Right cardiac atrium (tissue), 5 donors: ENCODE results near the gene HIBADH. TPM values are rescaled to one million over a fixed set of nuclear protein-coding genes. Genes with fewer than 3 reads are reported as not detected.
A peak's percentile ranks its signal among the peaks of the same experiment; 100 is the strongest.
"Not testable (repeated sequence)": the region's sequence is repeated elsewhere in the genome, so short reads cannot be mapped to it uniquely, and the experiment has no call there.

Experiments used
- ATAC-seq, 2 donors: fragments of 200-7000 bp; cut with Tn5 transposase; one replicate each; pipeline versions ENCODE4 v1.8.0 to v1.9.1; 2020; ENCODE audit warnings: moderate library complexity in 2 of 2, mild to moderate bottlenecking in 1 of 2
- DNase-seq, 3 donors: peaks; one replicate each; pipeline ENCODE4 v3.0.0-alpha.2; 2020
- H3K27ac ChIP-seq: one replicate; pipeline ENCODE4 v1.5.1; 2013; ENCODE audit warnings: mild to moderate bottlenecking, low read length, control low read depth, moderate library complexity
- H3K27me3 ChIP-seq: one replicate; pipeline ENCODE4 v1.6.1; 2013; ENCODE audit not compliant: control insufficient read depth, insufficient read depth
- H3K4me1 ChIP-seq: one replicate; pipeline ENCODE4 v1.6.1; 2013; ENCODE audit warnings: low read length; ENCODE audit not compliant: control insufficient read depth, insufficient read depth
- H3K4me3 ChIP-seq: one replicate; pipeline ENCODE4 v1.5.1; 2013; ENCODE audit warnings: low read length, control low read depth
- H3K9me3 ChIP-seq: one replicate; pipeline ENCODE4 v1.6.1; 2013; ENCODE audit warnings: low read length; ENCODE audit not compliant: control insufficient read depth
- WGBS: extraction: QIAGEN DNeasy Blood & Tissue Kit; methylation state at CpG from one replicate; pipeline ENCODE4 v1.1.7; 2013; 5-methylcytosine and 5-hydroxymethylcytosine counted together
- intact Hi-C, 4 donors: fragments of 100-400 bp; cut with DNase I; formaldehyde crosslinking; loops; one replicate each; pipeline versions ENCODE4 v1.11.0 to v1.14.0; 2022 to 2023
- polyA plus RNA-seq: library from polyadenylated mRNA; stranded (reverse); fragments of 200-250 nt; gene quantifications from one replicate; pipeline ENCODE4 v1.2.3, GENCODE V29; 2013
- total RNA-seq, 4 donors: library from RNA; stranded (reverse); fragmentation: NEBNext Ultra II Directional; extraction: Animal tissue kit (Norgen Biotek cat#: 25700); gene quantifications; one replicate each; pipeline ENCODE4 v1.2.1, GENCODE V29; 2021
- donor health status: healthy with polysubstance abuse.
- donor health status: DM: no; HTN: yes; CAD: no.
- donor health status: DM: no; HTN: no; CAD: no.
- donor health status: DM: no; HTN: yes; CAD: no; lungs with severe emphysema.
- donor health status: DM: yes; HTN: yes; CAD: no.

The HIBADH gene
- total and polyA plus RNA-seq, 5 donors: 57.7 to 77.1 (median 72.2) TPM

DNA sequence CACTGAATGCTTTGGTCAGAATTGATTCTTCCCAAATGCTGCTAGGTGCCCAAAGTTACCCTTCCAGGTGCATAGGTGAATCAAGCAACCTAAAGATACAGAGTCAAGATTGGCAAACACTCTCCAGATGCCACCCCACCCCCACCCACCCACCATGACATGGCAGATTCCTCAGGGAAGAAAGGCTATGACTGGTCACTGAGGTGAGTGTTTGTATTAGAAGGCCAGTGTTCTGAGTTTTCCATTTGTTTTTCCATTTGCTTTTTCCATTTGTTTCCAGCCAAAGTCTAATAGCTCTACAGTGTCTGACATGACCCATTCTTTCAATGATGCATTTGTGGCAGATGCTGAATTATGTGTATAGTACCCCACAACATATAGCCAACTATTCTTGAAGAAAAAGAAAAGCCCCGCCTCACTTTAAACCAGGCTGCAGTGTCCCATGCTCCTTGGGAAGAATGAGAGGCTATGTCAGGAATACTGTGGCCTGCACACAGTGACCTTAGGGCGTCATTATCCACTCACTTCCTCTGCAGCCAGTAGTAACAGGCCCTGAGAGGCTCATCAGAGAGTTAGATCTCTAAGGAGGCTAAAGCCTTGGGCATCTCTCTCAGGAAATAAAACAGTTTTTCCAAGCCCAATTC lies 16.1 kb upstream of the HIBADH start:
- H3K4me3 ChIP-seq: no peak overlapping the region
- intact Hi-C loops: no loop called here
- H3K9me3 ChIP-seq: no peaks in the 10 kb centered on the region
- H3K27me3 ChIP-seq: no peaks in the 10 kb centered on the region
- DNase-seq (no peak), ATAC-seq (peak in 1 of 2 donors; percentile 55)
- H3K27ac ChIP-seq: no peak overlapping the region
- WGBS: 80% methylated on average over 2 of the region's 2 CpGs
- H3K4me1 ChIP-seq: peaks cover 2% of the 10 kb centered on the region

- Histone ChIP-seq H3K9me3 (no peaks in the 10 kb centered on the region), H3K27ac (peak overlapping the region; percentile 16), H3K27me3 (no peaks in the 10 kb centered on the region), H3K4me3 (no peak overlapping the region), H3K4me1 (peaks cover 2% of the 10 kb centered on the region)
- DNase-seq (no peak), ATAC-seq (peak; percentile 78 to 88)
- WGBS: 66% methylated on average over 3 of the region's 3 CpGs
- intact Hi-C loops: no loop called here
Measured at GRCh38 chr7:27677912-27678612, 15.4 kb upstream of the HIBADH start.

DNA sequence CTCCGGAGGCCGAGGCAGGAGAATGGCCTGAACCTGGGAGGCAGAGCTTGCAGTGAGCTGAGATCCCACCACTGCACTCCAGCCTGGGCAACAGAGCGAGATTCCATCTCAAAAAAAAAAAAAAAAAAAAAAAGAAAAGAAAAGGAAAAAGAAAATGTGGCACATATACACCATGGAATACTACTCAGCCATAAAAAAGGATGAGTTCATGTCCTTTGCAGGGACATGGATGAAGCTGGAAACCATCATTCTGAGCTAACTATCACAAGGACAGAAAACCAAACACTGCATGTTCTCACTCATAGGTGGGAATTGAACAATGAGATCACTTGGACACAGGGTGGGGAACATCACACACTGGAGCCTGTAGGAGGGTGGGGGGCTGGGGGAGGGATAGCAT lies 11.4 kb upstream of the HIBADH start:
- intact Hi-C loops, H3K4me1 ChIP-seq, H3K27me3 ChIP-seq, H3K9me3 ChIP-seq, H3K4me3 ChIP-seq, ATAC-seq, DNase-seq, H3K27ac ChIP-seq: not testable (repeated sequence)
- 97% methylated on average over 3 of the region's 3 CpGs for WGBS

- no peak for ATAC-seq
- intact Hi-C loops: no loop called here
- no peak for DNase-seq
- H3K4me3 ChIP-seq: no peak overlapping the region
- H3K27me3 ChIP-seq: no peaks in the 10 kb centered on the region
- H3K4me1 ChIP-seq: no peaks in the 10 kb centered on the region
- no peaks in the 10 kb centered on the region for H3K9me3 ChIP-seq
- H3K27ac ChIP-seq: no peak overlapping the region
- WGBS: 60% methylated on average over 3 of the region's 3 CpGs
Measured at GRCh38 chr7:27671675-27672074, 9.0 kb upstream of the HIBADH start.

- ATAC-seq (no peak), DNase-seq (no peak)
- WGBS: 91% methylated on average over 2 of the region's 2 CpGs
- no peak overlapping the region for H3K4me3 ChIP-seq
- H3K4me1 ChIP-seq: no peaks in the 10 kb centered on the region
- no peak overlapping the region for H3K27ac ChIP-seq
- no peaks in the 10 kb centered on the region for H3K27me3 ChIP-seq
- H3K9me3 ChIP-seq: no peaks in the 10 kb centered on the region
- intact Hi-C loops: no loop called here
Measured at GRCh38 chr7:27670676-27671075, 8.0 kb upstream of the HIBADH start.

DNA sequence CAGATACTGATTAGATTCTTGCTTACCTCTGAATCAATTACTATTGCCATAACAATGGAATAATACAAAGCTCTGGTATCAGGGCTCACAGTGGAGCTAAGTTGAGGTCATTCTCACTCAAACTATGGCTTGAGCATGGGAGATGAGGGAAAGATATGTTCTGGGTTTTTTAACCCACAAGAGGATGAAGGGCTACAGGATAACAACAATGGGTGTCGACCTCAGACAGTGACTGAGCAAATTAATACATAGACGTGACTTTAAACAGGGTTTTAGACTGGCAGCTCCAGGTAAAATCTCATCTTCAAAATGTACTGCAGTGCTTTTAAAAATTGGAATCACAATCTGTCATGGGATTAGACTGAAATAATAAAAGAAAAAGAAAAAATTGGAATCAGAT lies 7.5 kb upstream of the HIBADH start:
- H3K4me1 ChIP-seq: no peaks in the 10 kb centered on the region
- H3K27ac ChIP-seq: no peak overlapping the region
- H3K4me3 ChIP-seq: no peak overlapping the region
- 86% methylated on average over 2 of the region's 2 CpGs for WGBS
- H3K9me3 ChIP-seq: no peaks in the 10 kb centered on the region
- intact Hi-C loops: no loop called here
- DNase-seq: no peak
- H3K27me3 ChIP-seq: no peaks in the 10 kb centered on the region
- ATAC-seq: no peak

GRCh38 chr7:27665531-27665930 lies 2.8 kb upstream of the HIBADH start:
- Histone ChIP-seq H3K4me1 (no peaks in the 10 kb centered on the region), H3K4me3 (no peak overlapping the region), H3K9me3 (no peaks in the 10 kb centered on the region), H3K27ac (no peak overlapping the region), H3K27me3 (no peaks in the 10 kb centered on the region)
- no peak for ATAC-seq
- no peak for DNase-seq
- intact Hi-C loops: no loop called here

DNA sequence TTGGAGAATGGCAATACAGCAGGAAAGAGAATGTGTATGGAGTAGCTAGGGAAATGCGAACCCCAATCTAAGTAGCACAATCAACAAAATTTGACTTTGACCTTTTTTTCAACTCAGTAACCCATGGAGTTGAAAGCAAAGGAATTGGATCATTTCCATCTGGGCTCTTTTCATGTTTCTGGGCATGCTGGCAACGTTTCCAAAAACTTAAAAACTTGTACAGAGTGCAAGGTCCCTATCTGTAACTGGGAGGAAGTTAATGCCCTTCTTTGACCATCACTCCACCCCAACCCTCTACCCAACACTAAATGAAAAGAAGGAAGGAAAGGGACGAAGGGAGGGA lies 1.3 kb upstream of the HIBADH start:
- intact Hi-C loops: loop anchor here in 1 of 4 donors (5.0 kb wide), 1 partner anchor 73 kb away; no protein-coding TSS in a partner anchor
- Histone ChIP-seq H3K4me1 (no peaks in the 10 kb centered on the region), H3K27ac (no peak overlapping the region), H3K9me3 (no peaks in the 10 kb centered on the region), H3K27me3 (no peaks in the 10 kb centered on the region), H3K4me3 (no peak overlapping the region)
- ATAC-seq (no peak), DNase-seq (no peak)
- 73% methylated on average over 3 of the region's 3 CpGs for WGBS

DNA sequence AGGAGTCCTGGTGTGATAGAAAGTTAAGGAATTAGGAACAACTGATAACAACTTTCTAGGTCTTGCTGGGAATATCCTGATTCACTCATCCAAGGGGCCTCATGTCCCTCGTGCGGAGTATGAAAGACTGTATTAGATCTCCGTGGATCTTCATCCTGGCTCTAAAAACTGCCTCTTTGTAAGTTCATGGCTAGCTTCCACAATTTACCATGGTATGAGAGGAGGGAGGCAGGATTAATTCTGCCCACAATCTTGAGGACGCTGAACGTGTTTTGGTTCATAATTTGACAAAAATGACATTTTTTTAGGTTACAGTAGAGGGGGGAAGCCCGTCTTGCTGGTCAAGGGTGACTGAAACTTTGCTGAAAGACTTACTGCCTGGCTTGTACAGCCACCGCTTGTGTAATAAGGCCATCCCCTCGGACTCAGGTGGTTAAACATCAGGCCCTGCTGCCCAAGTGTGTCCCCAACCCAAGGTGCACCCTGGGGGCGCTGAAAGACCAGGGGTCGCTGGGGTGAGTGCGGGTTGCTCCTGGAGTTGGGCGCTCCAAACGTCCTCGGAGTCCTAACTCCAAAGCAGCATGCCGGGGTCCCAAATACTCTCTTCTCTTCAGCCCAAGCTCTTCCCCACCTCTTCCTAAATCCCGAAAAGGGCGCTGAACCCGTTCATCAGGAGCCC lies 733 bp downstream of the HIBADH start:
- intact Hi-C loops: loop anchor here in 1 of 4 donors (5.0 kb wide), 1 partner anchor 75 kb away; no protein-coding TSS in a partner anchor
- Histone ChIP-seq H3K4me1 (no peaks in the 10 kb centered on the region), H3K27me3 (no peaks in the 10 kb centered on the region), H3K27ac (peak overlapping the region; percentile 86), H3K4me3 (peak overlapping the region; percentile 87), H3K9me3 (no peaks in the 10 kb centered on the region)
- ATAC-seq (peak; percentile 0 to 2), DNase-seq (peak; percentile 29 to 66 (median 57))
- 7% methylated on average over 18 of the region's 18 CpGs for WGBS

DNA sequence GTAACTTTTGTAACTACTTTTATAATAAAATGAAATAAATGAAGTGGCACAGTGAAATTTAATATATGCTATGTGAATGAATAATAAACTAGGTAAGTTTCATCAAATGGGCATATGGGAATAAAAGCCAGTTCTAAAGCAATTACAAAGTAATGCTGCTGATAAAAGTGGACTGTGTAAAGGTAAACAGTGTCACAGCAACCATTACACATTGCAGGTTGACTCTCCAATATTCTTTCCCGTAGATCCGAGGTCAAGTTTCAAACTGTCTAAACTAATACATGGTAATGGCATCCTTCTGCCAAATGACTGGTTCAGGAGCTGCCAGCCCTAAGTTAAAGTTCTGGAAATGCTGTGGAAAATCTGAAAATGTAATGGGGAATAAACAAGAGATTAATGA lies 6.0 kb downstream of the HIBADH start:
- DNase-seq (no peak), ATAC-seq (no peak)
- no peaks in the 10 kb centered on the region for H3K4me1 ChIP-seq
- H3K27me3 ChIP-seq: no peaks in the 10 kb centered on the region
- H3K9me3 ChIP-seq: no peaks in the 10 kb centered on the region
- 75% methylated on average over 2 of the region's 2 CpGs for WGBS
- H3K4me3 ChIP-seq: no peak overlapping the region
- no peak overlapping the region for H3K27ac ChIP-seq
- intact Hi-C loops: no loop called here

GRCh38 chr7:27655184-27655583 lies 7.5 kb downstream of the HIBADH start:
- DNase-seq: no peak
- H3K4me1 ChIP-seq: no peaks in the 10 kb centered on the region
- no peak for ATAC-seq
- H3K4me3 ChIP-seq: no peak overlapping the region
- intact Hi-C loops: no loop called here
- H3K9me3 ChIP-seq: no peaks in the 10 kb centered on the region
- 100% methylated on average over 1 of the region's 1 CpG for WGBS
- H3K27me3 ChIP-seq: no peaks in the 10 kb centered on the region
- no peak overlapping the region for H3K27ac ChIP-seq
